ENCODE data around the gene WDR93.
"Not testable (repeated sequence)": the region's sequence is repeated elsewhere in the genome, so short reads cannot be mapped to it uniquely, and the experiment has no call there.

DNA sequence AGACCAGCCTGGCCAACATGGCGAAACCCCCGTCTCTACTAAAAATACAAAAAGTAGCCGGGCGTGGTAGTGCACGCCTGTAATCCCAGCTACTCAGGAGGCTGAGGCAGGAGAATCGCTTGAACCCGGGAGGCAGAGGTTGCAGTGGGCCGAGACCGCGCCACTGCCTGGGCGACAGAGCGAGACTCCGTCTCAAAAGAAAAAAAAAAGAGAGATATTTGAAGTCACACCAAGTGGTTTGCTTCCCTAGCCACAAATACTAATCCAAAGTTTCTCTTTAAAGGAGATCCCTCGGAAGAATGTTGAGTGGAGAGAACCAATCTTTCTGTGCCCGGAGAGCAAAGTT is 708 bp upstream of the WDR93 start:
- TF ChIP-seq ZFP30 (CRISPR knock-in tag; IDR thresholded peaks at IDR 0.05); ZNF565 (CRISPR knock-in tag; conservative IDR thresholded peaks at IDR 0.05; ENCODE audit: low read depth); ZFP3 (CRISPR knock-in tag; IDR thresholded peaks at IDR 0.05); ZNF70 (CRISPR knock-in tag; IDR thresholded peaks at IDR 0.05); ZNF8 (CRISPR knock-in tag; IDR thresholded peaks at IDR 0.05): not testable (repeated sequence)
- TF ChIP-seq, protein P1, sequence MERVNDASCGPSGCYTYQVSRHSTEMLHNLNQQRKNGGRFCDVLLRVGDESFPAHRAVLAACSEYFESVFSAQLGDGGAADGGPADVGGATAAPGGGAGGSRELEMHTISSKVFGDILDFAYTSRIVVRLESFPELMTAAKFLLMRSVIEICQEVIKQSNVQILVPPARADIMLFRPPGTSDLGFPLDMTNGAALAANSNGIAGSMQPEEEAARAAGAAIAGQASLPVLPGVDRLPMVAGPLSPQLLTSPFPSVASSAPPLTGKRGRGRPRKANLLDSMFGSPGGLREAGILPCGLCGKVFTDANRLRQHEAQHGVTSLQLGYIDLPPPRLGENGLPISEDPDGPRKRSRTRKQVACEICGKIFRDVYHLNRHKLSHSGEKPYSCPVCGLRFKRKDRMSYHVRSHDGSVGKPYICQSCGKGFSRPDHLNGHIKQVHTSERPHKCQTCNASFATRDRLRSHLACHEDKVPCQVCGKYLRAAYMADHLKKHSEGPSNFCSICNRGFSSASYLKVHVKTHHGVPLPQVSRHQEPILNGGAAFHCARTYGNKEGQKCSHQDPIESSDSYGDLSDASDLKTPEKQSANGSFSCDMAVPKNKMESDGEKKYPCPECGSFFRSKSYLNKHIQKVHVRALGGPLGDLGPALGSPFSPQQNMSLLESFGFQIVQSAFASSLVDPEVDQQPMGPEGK (CRISPR knock-in tag; IDR thresholded peaks at IDR 0.05; ENCODE audit: borderline replicate concordance), result not testable (repeated sequence)
- TF ChIP-seq, protein P2, sequence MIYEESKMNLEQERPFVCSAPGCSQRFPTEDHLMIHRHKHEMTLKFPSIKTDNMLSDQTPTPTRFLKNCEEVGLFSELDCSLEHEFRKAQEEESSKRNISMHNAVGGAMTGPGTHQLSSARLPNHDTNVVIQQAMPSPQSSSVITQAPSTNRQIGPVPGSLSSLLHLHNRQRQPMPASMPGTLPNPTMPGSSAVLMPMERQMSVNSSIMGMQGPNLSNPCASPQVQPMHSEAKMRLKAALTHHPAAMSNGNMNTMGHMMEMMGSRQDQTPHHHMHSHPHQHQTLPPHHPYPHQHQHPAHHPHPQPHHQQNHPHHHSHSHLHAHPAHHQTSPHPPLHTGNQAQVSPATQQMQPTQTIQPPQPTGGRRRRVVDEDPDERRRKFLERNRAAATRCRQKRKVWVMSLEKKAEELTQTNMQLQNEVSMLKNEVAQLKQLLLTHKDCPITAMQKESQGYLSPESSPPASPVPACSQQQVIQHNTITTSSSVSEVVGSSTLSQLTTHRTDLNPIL (CRISPR knock-in tag; IDR thresholded peaks at IDR 0.05; ENCODE audit: low read depth), result not testable (repeated sequence)
- TF ChIP-seq, protein P3, sequence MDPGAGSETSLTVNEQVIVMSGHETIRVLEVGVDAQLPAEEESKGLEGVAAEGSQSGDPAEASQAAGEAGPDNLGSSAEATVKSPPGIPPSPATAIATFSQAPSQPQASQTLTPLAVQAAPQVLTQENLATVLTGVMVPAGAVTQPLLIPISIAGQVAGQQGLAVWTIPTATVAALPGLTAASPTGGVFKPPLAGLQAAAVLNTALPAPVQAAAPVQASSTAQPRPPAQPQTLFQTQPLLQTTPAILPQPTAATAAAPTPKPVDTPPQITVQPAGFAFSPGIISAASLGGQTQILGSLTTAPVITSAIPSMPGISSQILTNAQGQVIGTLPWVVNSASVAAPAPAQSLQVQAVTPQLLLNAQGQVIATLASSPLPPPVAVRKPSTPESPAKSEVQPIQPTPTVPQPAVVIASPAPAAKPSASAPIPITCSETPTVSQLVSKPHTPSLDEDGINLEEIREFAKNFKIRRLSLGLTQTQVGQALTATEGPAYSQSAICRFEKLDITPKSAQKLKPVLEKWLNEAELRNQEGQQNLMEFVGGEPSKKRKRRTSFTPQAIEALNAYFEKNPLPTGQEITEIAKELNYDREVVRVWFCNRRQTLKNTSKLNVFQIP (CRISPR knock-in tag; IDR thresholded peaks at IDR 0.05; ENCODE audit: borderline replicate concordance, low read depth), result not testable (repeated sequence)

Data from SK-N-SH treated with all-trans-retinoic acid at 6 μM for 48 hours (cell line).